GM21526 (cell line): ENCODE results near the gene ZC3H10.
"Not testable (repeated sequence)": the region's sequence is repeated elsewhere in the genome, so short reads cannot be mapped to it uniquely, and the experiment has no call there.

Experiments used
- ATAC-seq: cut with Tn5 transposase; IDR thresholded peaks from one replicate; pipeline ENCODE4 v1.9.1; 2021; ENCODE audit warnings: moderate library complexity; ENCODE audit not compliant: unreplicated experiment, low FRiP score

Gene ZC3H10

GRCh38 chr12:56102683-56103065 is 15.4 kb upstream of the ZC3H10 start:
- ATAC-seq = no peak

DNA sequence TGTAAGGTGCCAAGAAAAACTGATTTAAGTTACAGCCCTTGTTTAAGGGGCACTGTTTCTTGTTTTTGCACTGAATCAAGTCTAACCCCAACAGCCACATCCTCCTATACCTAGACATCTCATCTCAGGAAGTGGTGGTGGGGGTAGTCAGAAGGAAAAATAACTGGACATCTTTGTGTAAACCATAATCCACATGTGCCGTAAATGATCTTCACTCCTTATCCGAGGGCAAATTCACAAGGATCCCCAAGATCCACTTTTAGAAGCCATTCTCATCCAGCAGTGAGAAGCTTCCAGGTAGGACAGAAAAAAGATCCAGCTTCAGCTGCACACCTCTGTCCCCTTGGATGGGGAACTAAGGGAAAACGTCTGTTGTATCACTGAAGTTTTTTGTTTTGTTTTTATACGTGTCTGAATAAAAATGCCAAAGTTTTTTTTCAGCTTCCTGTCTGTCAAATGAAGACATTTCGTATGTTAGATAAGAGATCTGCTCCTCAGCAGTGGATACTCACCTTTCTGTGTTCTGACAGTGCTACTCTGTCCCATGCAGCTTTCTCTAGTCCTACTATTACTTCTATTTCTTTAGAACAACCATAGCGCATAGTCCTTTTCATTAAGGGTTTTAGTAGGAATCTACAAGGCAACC is 14.9 kb upstream of the ZC3H10 start:
- ATAC-seq = no peak

GRCh38 chr12:56103823-56104108 is 14.3 kb upstream of the ZC3H10 start:
- no peak for ATAC-seq

- peak; percentile 92 for ATAC-seq
Measured at GRCh38 chr12:56104109-56104814, 13.8 kb upstream of the ZC3H10 start, which contains the start of gene PA2G4. TSS of gene PA2G4 (plus strand) at chr12:56104559. CDS start at chr12:56104738, 179 bp downstream.

GRCh38 chr12:56104815-56105608 is 13.1 kb upstream of the ZC3H10 start:
- peak; percentile 11 for ATAC-seq

DNA sequence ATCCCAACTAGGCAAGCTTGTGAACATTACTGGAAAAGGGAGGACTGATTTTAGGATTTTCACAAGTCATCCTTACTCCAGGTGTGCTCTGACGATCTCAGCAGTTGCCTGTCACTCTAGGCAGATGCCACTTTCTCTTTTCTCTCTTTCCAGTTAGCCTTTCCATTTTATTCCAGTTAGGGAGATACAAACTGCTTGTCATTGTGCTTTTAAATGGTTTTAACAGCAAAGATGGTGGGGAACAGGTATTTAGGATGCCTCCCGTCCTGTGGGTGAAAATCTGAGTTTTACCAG is 12.5 kb upstream of the ZC3H10 start:
- ATAC-seq = no peak

DNA sequence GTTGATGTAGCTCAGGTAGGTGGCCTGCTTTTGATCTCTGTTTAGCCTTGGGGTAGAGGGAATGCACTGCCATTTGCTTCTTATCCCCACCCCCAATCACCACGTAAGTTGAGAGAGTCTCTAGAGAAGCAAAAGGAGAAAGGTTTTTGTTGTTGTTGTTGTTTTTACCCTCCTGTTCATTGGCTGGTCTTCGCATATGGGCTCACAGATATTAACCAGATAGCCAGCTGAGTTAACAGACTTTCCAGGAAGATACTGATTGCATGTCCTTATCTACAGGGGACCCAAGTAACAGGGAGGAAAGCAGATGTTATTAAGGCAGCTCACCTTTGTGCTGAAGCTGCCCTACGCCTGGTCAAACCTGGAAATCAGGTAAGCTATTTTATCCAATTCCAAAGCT is 10.8 kb upstream of the ZC3H10 start:
- no peak for ATAC-seq

- no peak for ATAC-seq
Measured at GRCh38 chr12:56110571-56110970, 7.5 kb upstream of the ZC3H10 start.

DNA sequence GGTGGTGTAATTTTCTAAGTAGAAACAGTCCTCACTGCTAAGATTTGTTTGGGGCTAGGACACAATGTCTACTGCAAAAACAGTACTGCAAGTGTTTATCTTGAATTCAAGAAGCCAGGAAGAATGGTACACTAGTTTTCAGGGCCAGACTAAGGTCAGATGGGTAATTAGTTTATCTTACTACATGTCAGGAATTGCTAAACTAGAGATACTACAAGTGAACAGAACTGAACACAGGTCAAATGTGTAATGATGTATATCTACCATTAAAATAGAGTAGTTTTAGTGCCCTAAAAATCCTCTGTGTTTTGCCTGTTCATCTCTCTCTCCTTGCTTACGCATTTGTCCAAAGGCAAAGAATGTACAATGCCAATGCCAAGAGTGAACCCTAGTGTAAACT is 4.0 kb upstream of the ZC3H10 start:
- ATAC-seq = no peak

DNA sequence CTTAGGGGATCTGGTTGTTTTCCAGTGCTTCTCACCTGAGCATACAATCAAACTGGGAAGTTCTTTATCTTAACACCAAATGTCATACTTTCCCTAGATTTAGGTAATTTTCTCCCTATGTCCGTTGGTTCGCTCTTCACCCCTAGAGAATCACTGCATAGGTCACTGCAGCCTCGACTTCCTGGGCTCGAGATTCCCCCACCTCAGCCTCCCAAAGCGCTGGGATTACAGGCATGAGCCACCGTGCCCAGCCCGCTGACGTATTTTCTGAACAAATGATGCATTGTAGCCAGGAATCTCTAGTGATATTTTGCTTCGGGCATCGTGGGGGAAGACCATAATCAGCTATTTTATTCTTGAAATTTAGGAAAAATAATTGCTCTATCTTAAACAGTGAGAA is 2.7 kb upstream of the ZC3H10 start:
- no peak for ATAC-seq

DNA sequence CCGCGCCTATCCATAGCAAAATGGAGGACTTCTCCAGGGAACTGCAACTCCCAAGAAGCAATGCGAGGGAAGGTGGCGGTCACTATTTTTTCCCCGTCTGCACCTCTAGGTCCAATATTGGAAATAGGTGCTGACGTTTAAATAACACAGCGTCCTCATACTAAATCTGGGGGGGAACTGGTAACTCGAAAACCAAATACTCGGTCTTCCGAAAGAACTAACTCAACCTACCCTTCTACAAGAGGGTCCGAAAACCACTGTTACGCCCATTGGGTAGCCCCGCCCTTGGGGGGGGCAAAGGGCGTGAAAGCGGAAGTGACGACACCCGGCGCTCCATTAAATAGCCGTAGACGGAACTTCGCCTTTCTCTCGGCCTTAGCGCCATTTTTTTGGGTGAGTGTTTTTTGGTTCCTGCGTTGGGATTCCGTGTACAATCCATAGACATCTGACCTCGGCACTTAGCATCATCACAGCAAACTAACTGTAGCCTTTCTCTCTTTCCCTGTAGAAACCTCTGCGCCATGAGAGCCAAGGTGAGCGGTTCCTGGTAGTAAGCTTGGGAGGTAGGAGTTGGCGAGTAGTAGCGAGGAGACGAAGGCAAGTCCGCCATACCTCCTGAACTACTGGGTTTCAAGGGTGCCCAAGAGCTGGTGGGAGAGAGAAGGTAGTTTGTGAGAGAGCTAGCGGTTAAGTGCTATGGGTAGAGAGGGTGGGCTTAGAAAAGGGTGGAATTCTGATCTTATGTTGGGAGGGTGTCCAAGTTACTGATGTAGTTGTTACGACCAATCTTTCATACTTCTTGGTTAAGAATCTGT is 1.6 kb upstream of the ZC3H10 start, which contains the start of gene RPL41:
RPL41 (plus strand) TSS at position 367 of the 815 bp plus-strand sequence.
- ATAC-seq = peak; percentile 34

GRCh38 chr12:56117082-56117706 is 872 bp upstream of the ZC3H10 start:
- not testable (repeated sequence) for ATAC-seq

DNA sequence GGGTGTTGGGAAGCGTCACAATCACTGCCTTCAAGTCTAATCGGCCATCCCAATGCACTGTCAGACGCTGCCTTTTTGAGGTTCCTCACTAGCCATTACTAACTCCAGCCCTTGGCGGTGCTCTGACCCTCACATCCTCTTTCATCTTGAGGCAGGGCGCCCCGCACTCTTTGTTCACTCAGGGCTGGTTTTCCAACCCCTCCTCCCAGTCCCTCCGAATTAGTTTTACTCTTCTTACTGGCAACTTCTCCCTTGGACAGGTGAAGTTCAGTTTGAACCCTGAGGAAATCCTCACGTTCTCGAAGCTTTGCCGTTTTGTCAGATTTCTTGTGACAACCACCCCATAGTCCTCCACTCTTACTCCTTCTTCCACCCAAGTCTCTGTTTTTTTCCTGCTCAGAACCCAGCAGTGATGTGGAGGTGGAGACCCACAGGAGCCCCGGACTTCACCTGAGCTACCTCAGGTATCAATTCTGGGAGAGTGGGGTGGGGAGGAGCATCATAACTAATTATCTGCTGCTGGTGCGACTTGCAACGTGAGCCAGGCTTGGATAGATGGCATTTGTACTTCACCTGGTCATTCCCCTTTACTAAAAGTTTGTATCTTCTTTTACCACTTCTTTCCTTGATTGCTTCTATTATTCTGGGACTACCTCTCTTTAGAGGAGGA is 757 bp downstream of the ZC3H10 start:
- ATAC-seq = peak; percentile 5

- ATAC-seq = no peak
Measured at GRCh38 chr12:56119361-56119796, 1.3 kb downstream of the ZC3H10 start.

DNA sequence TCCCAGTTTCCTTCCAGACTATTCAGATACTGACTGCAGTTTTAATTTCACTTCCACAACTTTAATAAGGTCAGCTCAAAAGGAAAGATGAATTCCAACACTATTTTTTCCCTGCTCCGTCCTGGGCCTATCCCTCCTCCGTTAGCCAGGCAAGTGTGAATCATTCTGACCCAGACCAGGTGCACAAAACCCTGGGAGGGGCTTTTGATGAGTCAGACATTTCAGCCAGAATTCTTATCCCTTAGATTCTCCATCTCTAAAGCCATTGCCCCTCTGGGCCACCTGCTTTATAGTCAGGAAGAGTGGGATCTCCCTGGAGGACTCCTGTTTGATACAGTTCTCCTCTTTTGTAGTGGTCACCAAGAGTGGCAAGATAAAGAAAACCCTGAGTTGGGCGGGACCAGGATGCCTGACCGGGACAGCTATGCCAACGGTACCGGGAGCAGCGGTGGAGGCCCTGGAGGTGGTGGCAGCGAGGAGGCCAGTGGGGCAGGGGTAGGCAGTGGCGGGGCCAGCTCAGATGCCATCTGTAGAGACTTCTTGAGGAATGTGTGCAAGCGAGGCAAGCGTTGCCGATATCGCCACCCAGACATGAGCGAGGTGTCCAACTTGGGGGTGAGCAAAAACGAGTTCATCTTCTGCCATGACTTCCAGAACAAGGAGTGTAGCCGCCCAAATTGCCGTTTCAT is 2.2 kb downstream of the ZC3H10 start:
- ATAC-seq = no peak

DNA sequence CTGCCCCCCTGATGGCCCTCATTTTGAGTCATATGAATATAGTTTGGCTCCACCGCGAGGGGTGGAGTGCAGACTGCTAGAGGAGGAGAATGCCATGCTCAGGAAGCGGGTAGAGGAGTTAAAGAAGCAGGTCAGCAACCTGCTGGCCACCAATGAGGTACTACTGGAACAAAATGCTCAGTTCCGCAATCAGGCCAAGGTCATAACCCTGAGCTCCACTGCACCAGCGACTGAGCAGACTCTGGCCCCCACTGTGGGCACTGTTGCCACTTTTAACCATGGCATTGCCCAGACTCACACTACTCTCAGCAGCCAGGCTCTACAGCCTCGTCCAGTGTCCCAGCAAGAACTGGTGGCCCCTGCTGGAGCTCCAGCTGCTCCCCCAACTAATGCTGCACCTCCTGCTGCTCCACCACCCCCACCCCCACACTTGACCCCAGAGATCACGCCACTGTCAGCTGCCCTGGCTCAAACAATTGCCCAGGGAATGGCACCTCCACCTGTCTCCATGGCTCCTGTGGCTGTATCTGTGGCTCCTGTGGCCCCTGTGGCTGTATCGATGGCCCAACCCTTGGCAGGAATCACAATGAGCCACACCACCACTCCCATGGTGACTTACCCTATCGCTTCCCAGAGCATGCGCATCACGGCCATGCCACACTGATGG is 3.3 kb downstream of the ZC3H10 start:
- no peak for ATAC-seq

DNA sequence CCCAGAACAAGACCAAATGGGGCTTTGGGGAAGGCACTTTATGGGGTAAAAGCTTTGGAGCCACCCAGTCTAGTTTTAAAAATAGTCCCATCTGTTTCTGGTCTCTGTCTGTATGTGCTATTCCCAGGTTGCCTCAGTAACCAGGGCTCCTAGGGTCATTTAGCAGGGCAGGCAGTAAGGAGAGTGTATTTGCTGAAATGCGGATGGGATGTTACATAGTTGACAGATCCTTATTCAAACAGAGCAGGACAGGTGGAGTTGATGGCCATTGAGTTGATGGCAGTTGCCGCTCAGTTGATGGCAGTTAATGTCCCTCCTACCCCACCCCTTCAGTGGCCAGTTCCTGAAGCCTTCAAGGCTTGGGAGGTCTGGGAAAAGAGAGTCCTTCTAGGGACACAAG is 4.6 kb downstream of the ZC3H10 start:
- no peak for ATAC-seq

DNA sequence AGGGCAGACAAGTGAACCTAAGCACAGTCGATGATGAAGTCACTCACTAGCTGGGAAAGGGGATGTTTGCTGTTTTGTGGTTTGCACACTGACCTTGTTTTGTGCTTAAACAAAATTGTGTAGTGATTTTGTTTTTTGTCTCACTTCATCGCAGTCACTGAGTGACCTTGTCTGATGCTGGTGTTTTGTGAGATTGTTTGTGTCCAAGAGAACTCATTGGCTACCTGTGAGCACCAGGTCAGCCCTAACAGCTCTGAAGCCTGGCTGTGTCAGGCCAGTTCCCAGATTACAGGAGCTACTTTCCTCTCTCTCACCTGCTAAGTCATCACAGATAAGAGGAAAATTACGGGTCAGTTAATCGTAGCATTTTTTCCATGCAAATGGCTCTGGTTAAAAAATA is 6.1 kb downstream of the ZC3H10 start:
- ATAC-seq = no peak

- no peak for ATAC-seq
Measured at GRCh38 chr12:56126732-56127239, 8.7 kb downstream of the ZC3H10 start.
